Stomach smooth muscle (tissue), 2 donors: ENCODE measurements around the gene GSTA3.
"Not testable (repeated sequence)": the region's sequence is repeated elsewhere in the genome, so short reads cannot be mapped to it uniquely, and the experiment has no call there.

Experiments
- H3K27ac ChIP-seq: one replicate; pipeline ENCODE4 v1.7.0; 2013; ENCODE audit warnings: mild to moderate bottlenecking, low read length, inconsistent platforms
- H3K27me3 ChIP-seq, 2 donors: one replicate each; pipeline ENCODE4 v1.7.0; 2013; ENCODE audit warnings: low read length in 2 of 2; ENCODE audit not compliant: insufficient read depth in 2 of 2, control insufficient read depth in 1 of 2
- H3K36me3 ChIP-seq, 2 donors: one replicate each; pipeline ENCODE4 v1.7.0; 2013; ENCODE audit warnings: low read length in 2 of 2; ENCODE audit not compliant: control insufficient read depth in 2 of 2, insufficient read depth in 2 of 2
- H3K4me1 ChIP-seq: one replicate; pipeline ENCODE4 v1.7.0; 2013; ENCODE audit warnings: low read length; ENCODE audit not compliant: control insufficient read depth, insufficient read depth
- H3K4me3 ChIP-seq, 2 donors: one replicate each; pipeline ENCODE4 v1.7.0; 2013; ENCODE audit warnings: low read length in 2 of 2
- H3K9ac ChIP-seq, 2 donors: one replicate each; pipeline ENCODE4 v1.7.0; 2013; ENCODE audit warnings: low read length in 2 of 2, mild to moderate bottlenecking in 1 of 2
- H3K9me3 ChIP-seq, 2 donors: one replicate each; pipeline ENCODE4 v1.7.0; 2013; ENCODE audit warnings: low read length in 2 of 2; ENCODE audit not compliant: control insufficient read depth in 2 of 2
- donor health status: healthy.
- donor health status: Pancreatic carcinoma.

The GSTA3 gene

DNA sequence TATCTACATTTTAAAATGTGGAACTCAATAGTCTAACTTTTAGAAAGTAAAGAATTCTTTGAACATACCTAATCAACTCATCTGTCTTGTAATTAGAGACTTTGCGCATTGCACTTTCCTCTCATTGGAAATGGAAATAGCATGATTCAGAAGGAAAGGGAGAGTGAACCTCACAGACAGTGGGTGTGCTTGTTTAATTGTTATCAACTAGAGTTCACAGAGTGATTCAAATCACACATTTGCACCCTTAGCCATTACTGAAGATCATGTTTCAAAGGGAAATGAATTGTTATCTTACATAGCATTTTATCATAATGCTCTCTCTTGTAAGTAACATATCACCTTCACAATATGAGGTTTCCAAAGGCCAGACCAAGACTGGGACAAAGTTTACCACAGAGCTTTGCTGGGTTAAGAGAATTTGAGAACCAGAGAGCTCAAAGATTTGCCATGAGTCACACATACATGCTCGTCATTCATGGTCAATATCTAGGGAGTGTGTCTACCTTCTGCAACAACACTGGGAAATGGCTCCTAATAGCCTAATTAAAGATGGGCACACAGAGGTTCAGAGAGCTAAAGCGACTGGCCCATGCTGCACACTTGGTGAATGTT lies 21.5 kb downstream of the GSTA3 start:
- Histone ChIP-seq H3K36me3 (no peaks in the 10 kb centered on the region), H3K4me3 (no peak overlapping the region), H3K9me3 (no peaks in the 10 kb centered on the region), H3K27ac (no peak overlapping the region), H3K27me3 (no peaks in the 10 kb centered on the region), H3K4me1 (no peaks in the 10 kb centered on the region), H3K9ac (no peak overlapping the region)

DNA sequence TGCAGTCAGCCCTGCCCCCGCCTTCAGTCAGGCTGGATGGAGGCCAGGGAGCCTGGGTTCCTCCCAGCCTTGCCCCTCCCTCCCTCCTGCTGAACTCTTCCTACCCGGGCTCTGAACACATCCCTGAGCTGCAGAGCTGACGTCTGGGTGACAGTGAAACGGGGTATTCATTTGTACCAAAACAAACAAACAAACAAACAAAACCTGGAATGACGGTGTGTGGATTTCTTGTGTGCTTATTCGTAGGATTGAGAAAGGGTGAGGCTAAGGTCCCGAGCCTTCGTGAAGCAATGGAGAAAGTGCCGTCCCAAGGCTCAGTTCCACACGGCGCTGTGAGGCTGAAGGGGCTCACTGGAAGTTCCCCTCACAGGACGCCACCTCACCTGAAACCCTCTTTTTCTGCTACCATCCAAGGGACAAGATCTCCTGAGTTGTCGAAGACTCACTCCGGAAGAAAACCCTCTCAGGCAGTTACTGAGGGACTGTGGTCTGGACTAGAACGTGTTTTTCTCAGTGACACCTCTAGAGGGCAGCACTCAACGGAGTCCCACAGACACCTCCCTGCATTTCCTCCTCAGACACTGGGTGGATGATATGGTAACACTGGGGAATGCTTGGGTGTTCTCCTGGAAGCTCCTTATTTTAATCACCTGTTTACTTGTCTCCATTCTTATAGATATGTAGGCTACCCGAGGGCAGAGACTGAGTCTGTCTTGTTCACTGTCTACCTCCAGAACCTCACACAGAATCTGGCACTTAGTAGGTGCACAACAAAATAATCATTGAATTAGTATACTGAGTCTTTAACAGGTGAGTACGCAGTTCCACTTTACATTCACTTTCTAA lies 27.3 kb downstream of the GSTA3 start:
- H3K27ac ChIP-seq = no peak overlapping the region
- H3K9me3 ChIP-seq = no peaks in the 10 kb centered on the region
- H3K4me1 ChIP-seq = peaks cover 5% of the 10 kb centered on the region
- H3K4me3 ChIP-seq = peak overlapping the region; percentile 90 to 93
- no peaks in the 10 kb centered on the region for H3K27me3 ChIP-seq
- no peaks in the 10 kb centered on the region for H3K36me3 ChIP-seq
- peak overlapping the region; percentile 60 to 87 for H3K9ac ChIP-seq

DNA sequence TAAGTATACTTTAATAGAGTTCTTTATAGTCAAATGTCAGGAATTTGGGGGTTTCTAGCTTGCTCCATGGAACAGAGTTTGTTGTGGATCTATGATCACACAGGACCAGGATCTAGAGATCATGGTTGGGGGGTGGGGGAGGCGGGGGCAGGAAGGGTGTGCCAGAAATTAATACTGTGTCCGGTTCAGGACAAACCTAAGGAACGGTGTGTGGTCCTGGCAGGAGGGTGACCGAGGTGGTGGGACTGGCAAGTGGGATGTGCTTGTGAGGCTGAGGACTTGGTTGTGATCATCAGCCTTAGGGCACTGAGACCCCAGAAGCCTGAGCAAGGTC lies 27.9 kb downstream of the GSTA3 start:
- Histone ChIP-seq H3K27me3 (no peaks in the 10 kb centered on the region), H3K36me3 (no peaks in the 10 kb centered on the region), H3K9me3 (no peaks in the 10 kb centered on the region), H3K4me3 (peak overlapping the region; percentile 90 to 93), H3K27ac (no peak overlapping the region), H3K9ac (peak overlapping the region in 1 of 2 donors; percentile 60), H3K4me1 (peaks cover 5% of the 10 kb centered on the region)

DNA sequence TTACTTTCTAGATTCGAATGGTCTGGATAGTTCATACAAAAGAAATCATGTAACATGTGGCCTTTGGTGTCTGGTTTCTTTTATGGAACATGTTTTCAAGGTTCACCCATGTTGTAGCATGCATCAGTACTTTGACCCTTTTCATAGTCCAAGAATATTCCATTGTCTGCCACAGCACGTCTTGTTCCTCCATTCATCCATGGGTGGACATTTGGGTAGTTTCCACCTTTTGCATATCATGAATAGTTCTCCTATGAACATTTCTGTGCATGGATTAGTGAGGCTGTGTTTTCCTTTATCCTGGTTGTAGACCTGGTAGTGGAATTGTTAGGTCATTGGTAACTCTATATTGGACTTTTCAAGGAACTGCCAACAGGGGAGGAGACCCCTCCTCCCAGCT lies 31.7 kb downstream of the GSTA3 start:
- H3K27me3 ChIP-seq = peaks cover 0 to 2% of the 10 kb centered on the region in 2 donors
- no peak overlapping the region for H3K27ac ChIP-seq
- H3K9ac ChIP-seq = no peak overlapping the region
- no peak overlapping the region for H3K4me3 ChIP-seq
- no peaks in the 10 kb centered on the region for H3K36me3 ChIP-seq
- peaks cover 5% of the 10 kb centered on the region for H3K4me1 ChIP-seq
- no peaks in the 10 kb centered on the region for H3K9me3 ChIP-seq

DNA sequence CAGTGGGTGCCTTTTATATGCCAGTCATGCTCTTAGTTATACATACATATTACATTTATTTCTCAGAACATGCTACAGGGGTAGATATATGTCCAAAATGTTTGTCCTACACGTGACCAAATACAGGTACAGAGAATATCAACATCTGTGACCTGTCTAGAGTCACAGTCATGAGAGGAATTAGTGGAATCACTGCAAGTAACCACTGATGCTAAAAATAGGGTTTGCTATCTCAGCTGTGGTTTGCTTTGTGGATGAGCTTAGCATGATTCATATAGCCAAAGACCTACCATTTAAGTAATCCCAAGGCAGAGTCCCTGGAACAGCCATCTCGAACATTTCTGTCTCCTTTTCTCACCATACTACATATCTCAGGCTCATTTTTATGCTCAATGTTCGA lies 32.3 kb downstream of the GSTA3 start:
- Histone ChIP-seq H3K4me1 (peaks cover 5% of the 10 kb centered on the region), H3K27me3 (peaks cover 0 to 2% of the 10 kb centered on the region in 2 donors), H3K9ac (no peak overlapping the region), H3K27ac (no peak overlapping the region), H3K9me3 (no peaks in the 10 kb centered on the region), H3K4me3 (no peak overlapping the region), H3K36me3 (no peaks in the 10 kb centered on the region)

DNA sequence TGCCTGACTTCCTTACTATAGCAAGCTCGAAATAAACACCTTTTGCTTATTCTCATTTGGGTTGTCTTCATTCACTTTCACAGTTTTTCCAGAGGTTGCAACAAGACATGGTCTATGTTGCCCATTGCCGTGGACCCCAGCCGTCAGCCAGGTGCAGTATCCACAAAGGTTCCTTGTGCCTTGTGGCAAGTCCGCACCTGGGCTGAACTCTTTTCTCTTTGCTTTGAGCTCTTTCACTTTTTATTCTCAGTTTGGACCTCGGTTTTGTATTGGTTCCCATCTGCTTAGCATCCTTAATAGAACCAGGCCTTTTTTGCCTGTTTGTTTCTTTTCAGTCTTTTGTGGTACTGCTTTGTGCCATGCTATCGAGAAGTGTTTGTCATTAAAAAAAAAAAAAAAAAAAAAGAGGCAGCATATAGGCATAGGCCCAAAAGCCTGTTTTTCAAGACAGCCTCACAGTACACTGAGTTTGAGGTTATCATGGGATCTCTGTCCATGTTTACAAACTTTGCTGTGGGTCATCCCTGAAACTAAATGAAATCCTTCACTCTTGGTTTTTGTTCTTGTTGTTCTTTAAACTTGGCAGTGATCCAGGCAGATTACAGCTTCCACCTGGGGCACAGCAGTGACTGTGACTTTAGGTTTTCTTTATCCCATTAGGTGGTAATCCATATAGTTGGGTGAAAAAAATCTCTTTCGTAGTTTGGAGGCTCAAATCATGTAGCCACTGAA lies 33.3 kb downstream of the GSTA3 start:
- Histone ChIP-seq H3K9ac (no peak overlapping the region), H3K4me3 (no peak overlapping the region), H3K27me3 (peaks cover 0 to 2% of the 10 kb centered on the region in 2 donors), H3K27ac (no peak overlapping the region), H3K4me1 (no peaks in the 10 kb centered on the region), H3K9me3 (no peaks in the 10 kb centered on the region), H3K36me3 (no peaks in the 10 kb centered on the region)

DNA sequence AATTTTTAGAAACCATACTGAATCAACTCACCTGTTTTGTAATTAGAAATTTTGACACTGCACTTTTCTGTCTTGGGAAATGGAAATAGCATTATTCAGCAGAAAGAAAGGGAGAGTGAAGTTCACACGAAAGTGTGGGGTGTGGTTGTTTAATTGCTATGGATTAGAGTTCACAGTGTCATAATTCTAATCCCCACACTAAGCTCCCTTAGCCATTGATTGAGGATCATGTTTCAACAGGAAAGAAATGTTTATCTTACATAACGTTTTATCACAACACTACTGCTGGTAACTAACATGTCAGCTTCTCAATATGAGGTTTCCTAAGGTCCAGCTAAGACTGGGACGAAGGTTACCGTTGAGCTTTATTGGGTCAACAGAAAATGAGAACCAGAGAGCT lies 37.5 kb downstream of the GSTA3 start:
- Histone ChIP-seq H3K4me3 (no peak overlapping the region), H3K9me3 (no peaks in the 10 kb centered on the region), H3K27me3 (peaks cover 0 to 2% of the 10 kb centered on the region in 2 donors), H3K36me3 (no peaks in the 10 kb centered on the region), H3K27ac (no peak overlapping the region), H3K4me1 (no peaks in the 10 kb centered on the region), H3K9ac (no peak overlapping the region)

DNA sequence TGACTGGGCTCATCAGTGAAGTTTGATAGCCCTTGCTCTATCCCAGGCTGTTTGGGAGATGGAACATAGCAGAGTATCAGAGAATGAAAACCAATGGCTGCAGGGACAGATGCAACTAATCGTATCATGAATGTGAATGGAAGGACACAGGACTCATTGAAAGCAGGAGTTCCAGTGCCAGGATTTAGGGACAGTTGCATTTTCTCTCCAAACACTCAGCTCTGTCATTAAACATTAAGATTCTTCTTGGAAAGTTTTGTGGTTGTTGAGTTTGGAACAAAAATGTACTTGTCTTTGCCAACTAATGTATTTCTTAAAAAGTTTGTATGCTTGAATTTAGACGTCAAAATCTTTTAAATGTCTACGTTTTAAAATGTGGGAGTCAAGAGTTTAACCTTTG lies 37.9 kb downstream of the GSTA3 start:
- H3K4me1 ChIP-seq = no peaks in the 10 kb centered on the region
- no peak overlapping the region for H3K4me3 ChIP-seq
- no peak overlapping the region for H3K9ac ChIP-seq
- H3K36me3 ChIP-seq = no peaks in the 10 kb centered on the region
- no peaks in the 10 kb centered on the region for H3K9me3 ChIP-seq
- H3K27ac ChIP-seq = no peak overlapping the region
- peaks cover 0 to 2% of the 10 kb centered on the region in 2 donors for H3K27me3 ChIP-seq

DNA sequence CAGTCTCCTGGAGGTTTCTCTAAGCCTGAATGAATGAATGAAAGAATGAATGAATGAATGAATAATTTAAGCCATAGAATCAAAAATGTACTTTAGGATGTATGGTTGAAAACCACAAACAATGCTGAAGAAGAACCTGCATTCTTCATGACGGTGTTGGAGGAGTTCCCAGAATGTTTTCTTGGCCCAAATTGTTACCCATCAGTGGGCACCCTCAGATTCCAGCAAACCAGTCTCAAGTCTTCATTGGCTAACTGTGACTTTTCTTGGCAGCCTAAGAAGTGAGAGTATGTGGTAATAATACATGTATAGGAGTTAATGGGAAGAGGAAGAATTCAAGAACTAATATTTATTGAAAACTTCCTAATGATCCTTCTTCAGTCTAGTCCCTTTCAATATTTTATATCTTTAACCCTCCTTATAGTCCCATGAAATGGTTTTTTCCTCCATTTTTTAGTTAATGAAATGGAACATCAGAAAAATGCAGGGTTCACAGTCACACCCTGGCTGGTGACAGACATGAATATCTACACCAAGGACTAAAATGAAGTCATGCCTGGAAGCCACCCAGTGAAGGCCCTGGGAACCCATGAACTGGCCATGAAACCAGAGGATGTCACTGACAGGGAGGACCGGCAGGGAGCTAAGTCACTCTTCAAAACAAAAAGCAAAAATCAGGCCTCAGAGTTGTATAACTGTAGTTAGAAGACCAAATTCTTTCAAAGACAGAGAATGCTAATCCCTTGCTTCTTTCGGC lies 39.0 kb downstream of the GSTA3 start:
- H3K9me3 ChIP-seq, H3K9ac ChIP-seq, H3K4me1 ChIP-seq, H3K4me3 ChIP-seq, H3K27me3 ChIP-seq, H3K36me3 ChIP-seq, H3K27ac ChIP-seq: not testable (repeated sequence)

DNA sequence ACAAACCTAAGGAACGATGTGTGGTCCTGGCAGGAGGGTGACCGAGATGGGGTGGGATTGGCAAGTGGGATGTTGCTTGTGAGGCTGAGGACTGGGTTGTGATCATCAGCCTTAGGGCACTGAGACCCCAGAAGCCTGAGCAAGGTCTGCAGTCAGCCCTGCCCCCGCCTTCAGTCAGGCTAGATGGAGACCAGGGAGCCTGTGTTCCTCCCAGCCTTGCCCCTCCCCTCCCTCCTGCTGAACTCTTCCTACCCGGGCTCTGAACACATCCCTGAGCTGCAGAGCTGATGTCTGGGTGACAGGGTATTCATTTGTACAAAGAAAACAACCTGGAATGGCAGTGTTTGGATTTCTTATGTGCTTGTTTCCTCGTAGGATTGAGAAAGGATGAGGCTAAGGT lies 40.6 kb downstream of the GSTA3 start:
- not testable (repeated sequence) for H3K9ac ChIP-seq, H3K27ac ChIP-seq, H3K36me3 ChIP-seq, H3K27me3 ChIP-seq, H3K9me3 ChIP-seq, H3K4me1 ChIP-seq, H3K4me3 ChIP-seq
